Neuronal stem cell (in vitro differentiated cells): ENCODE results near the gene IGSF3.
"Not testable (repeated sequence)": the region's sequence is repeated elsewhere in the genome, so short reads cannot be mapped to it uniquely, and the experiment has no call there.

Experiments used
- DNase-seq: peaks from one replicate; pipeline ENCODE4 v3.0.0-alpha.2; 2013; ENCODE audit warnings: low spot score
- H2AFZ ChIP-seq: one replicate; pipeline ENCODE4 v1.6.1; 2013; ENCODE audit warnings: mild to moderate bottlenecking, low read length, inconsistent platforms
- H2AK5ac ChIP-seq: 2 replicates; pipeline ENCODE4 v1.6.1; 2013; ENCODE audit warnings: low read depth, mild to moderate bottlenecking, inconsistent platforms, low read length, moderate library complexity, mixed read lengths
- H2BK120ac ChIP-seq: 2 replicates; pipeline ENCODE4 v1.6.1; 2013; ENCODE audit warnings: low read depth, mild to moderate bottlenecking, inconsistent platforms, low read length, moderate library complexity, mixed read lengths
- H2BK12ac ChIP-seq: one replicate; pipeline ENCODE4 v1.6.1; 2013; ENCODE audit warnings: low read length, inconsistent platforms
- H2BK15ac ChIP-seq: 2 replicates; pipeline ENCODE4 v1.6.1; 2013; ENCODE audit warnings: mild to moderate bottlenecking, low read length, inconsistent platforms, mixed read lengths
- H2BK5ac ChIP-seq: one replicate; pipeline ENCODE4 v1.6.1; 2013; ENCODE audit warnings: inconsistent platforms, mild to moderate bottlenecking, low read length, moderate library complexity
- H3K14ac ChIP-seq: one replicate; pipeline ENCODE4 v1.6.1; 2013; ENCODE audit warnings: low read length, inconsistent platforms
- H3K18ac ChIP-seq: 2 replicates; pipeline ENCODE4 v1.6.1; 2013; ENCODE audit warnings: low read length, inconsistent platforms
- H3K23ac ChIP-seq: 2 replicates; pipeline ENCODE4 v1.6.1; 2013; ENCODE audit warnings: low read depth, mild to moderate bottlenecking, mixed read lengths, low read length, inconsistent platforms; ENCODE audit not compliant: poor library complexity
- H3K27ac ChIP-seq: replicated peaks from 3 replicates; pipeline ENCODE4 v1.5.1; 2013; ENCODE audit warnings: low read length, inconsistent platforms
- H3K27me3 ChIP-seq, 3 experiments: 2 replicates each; pipeline ENCODE4 v1.6.1; 2013; ENCODE audit warnings: low read length in 3 of 3, mild to moderate bottlenecking in 2 of 3, inconsistent platforms in 1 of 3, low read depth in 1 of 3, mixed read lengths in 1 of 3, moderate library complexity in 1 of 3; ENCODE audit not compliant: control insufficient read depth in 3 of 3, insufficient read depth in 3 of 3
- H3K36me3 ChIP-seq, 2 donors: replicated peaks in 1 of 2; 2 replicates each; pipeline ENCODE4 v1.6.1; 2013; ENCODE audit warnings: low read length in 2 of 2; ENCODE audit not compliant: control insufficient read depth in 2 of 2, insufficient read depth in 2 of 2
- H3K4ac ChIP-seq: 2 replicates; pipeline ENCODE4 v1.6.1; 2013; ENCODE audit warnings: inconsistent platforms, mild to moderate bottlenecking, low read length, moderate library complexity
- H3K4me1 ChIP-seq, 2 donors: 1 replicate in 1 of 2; 2 replicates in 1 of 2; pipeline ENCODE4 v1.6.1; 2013; ENCODE audit warnings: low read length in 2 of 2, low read depth in 1 of 2; ENCODE audit not compliant: control insufficient read depth in 2 of 2, insufficient read depth in 1 of 2
- H3K4me2 ChIP-seq: one replicate; pipeline ENCODE4 v1.6.1; 2013; ENCODE audit warnings: mild to moderate bottlenecking, low read length, inconsistent platforms; ENCODE audit not compliant: insufficient read depth, poor library complexity, severe bottlenecking
- H3K4me3 ChIP-seq, 2 donors: 2 replicates each; pipeline ENCODE4 v1.5.1; 2013; ENCODE audit warnings: low read length in 2 of 2, mild to moderate bottlenecking in 2 of 2, inconsistent platforms in 1 of 2, moderate library complexity in 1 of 2
- H3K79me1 ChIP-seq: one replicate; pipeline ENCODE4 v1.6.1; 2013; ENCODE audit warnings: low read depth, mild to moderate bottlenecking, inconsistent platforms, low read length, moderate library complexity
- H3K9ac ChIP-seq: one replicate; pipeline ENCODE4 v1.6.1; 2013; ENCODE audit warnings: mild to moderate bottlenecking, low read depth, low read length, inconsistent platforms; ENCODE audit not compliant: poor library complexity
- H3K9me3 ChIP-seq, 2 donors: replicated peaks in 1 of 2; 2 replicates each; pipeline versions ENCODE3 to v1.6.1; 2013; ENCODE audit warnings: low read length in 2 of 2, mild to moderate bottlenecking in 2 of 2, inconsistent platforms in 1 of 2, low read depth in 1 of 2, mixed read lengths in 1 of 2, moderate library complexity in 1 of 2; ENCODE audit not compliant: control insufficient read depth in 2 of 2, insufficient read depth in 1 of 2
- H4K8ac ChIP-seq: one replicate; pipeline ENCODE4 v1.6.1; 2013; ENCODE audit warnings: low read depth, mild to moderate bottlenecking, inconsistent platforms, low read length, moderate library complexity
- H4K91ac ChIP-seq: one replicate; pipeline ENCODE4 v1.6.1; 2013; ENCODE audit warnings: low read length, low read depth, mild to moderate bottlenecking, inconsistent platforms; ENCODE audit not compliant: poor library complexity
- WGBS, 2 donors: extraction: QIAGEN DNeasy Blood & Tissue Kit; methylation state at CpG; one replicate each; pipeline ENCODE4 v1.1.7; 2013; ENCODE audit warnings: missing lambda C conversion rate in 2 of 2, mixed read lengths in 1 of 2; ENCODE audit not compliant: insufficient read length in 2 of 2, insufficient replicate concordance in 1 of 2; ENCODE audit errors: extremely low coverage in 2 of 2; 5-methylcytosine and 5-hydroxymethylcytosine counted together

IGSF3 gene

GRCh38 chr1:116593977-116594376 lies 73.6 kb downstream of the IGSF3 start:
- not testable (repeated sequence) for H4K91ac ChIP-seq, H3K4me3 ChIP-seq, H3K27me3 ChIP-seq, H2BK15ac ChIP-seq, H4K8ac ChIP-seq, H3K23ac ChIP-seq, H3K9ac ChIP-seq, H3K18ac ChIP-seq, H3K4me2 ChIP-seq, H3K27ac ChIP-seq, H3K4ac ChIP-seq, H2AK5ac ChIP-seq, H3K14ac ChIP-seq, H2AFZ ChIP-seq, H2BK120ac ChIP-seq, H3K9me3 ChIP-seq, H3K36me3 ChIP-seq, DNase-seq, H2BK12ac ChIP-seq, H2BK5ac ChIP-seq, H3K79me1 ChIP-seq
- H3K4me1 ChIP-seq: peaks cover 0 to 15% of the 10 kb centered on the region in 2 donors
- no CpG with 5 or more reads among the region's 3 CpGs for WGBS, 2 donors

GRCh38 chr1:116593401-116593800 lies 74.1 kb downstream of the IGSF3 start:
- not testable (repeated sequence) for DNase-seq, H2BK5ac ChIP-seq, H2BK12ac ChIP-seq, H3K18ac ChIP-seq, H3K14ac ChIP-seq, H3K27me3 ChIP-seq, H3K23ac ChIP-seq, H3K79me1 ChIP-seq, H4K91ac ChIP-seq, H2AK5ac ChIP-seq, H3K27ac ChIP-seq, H3K36me3 ChIP-seq, H2AFZ ChIP-seq, H2BK15ac ChIP-seq, H3K9me3 ChIP-seq, H3K4me3 ChIP-seq, H2BK120ac ChIP-seq, H3K4me2 ChIP-seq, H3K9ac ChIP-seq, H4K8ac ChIP-seq, H3K4ac ChIP-seq
- WGBS, 2 donors: no CpG with 5 or more reads among the region's 5 CpGs
- H3K4me1 ChIP-seq: peaks cover 0 to 15% of the 10 kb centered on the region in 2 donors

- not testable (repeated sequence) for H3K9ac ChIP-seq, H2BK12ac ChIP-seq, H3K27me3 ChIP-seq, H3K4me3 ChIP-seq, H3K79me1 ChIP-seq, H3K27ac ChIP-seq, H4K91ac ChIP-seq, DNase-seq, H3K4ac ChIP-seq, H3K18ac ChIP-seq, H2BK5ac ChIP-seq, H3K4me2 ChIP-seq, H4K8ac ChIP-seq, H3K36me3 ChIP-seq, H3K14ac ChIP-seq, H2BK15ac ChIP-seq, H3K23ac ChIP-seq, H2BK120ac ChIP-seq, H2AK5ac ChIP-seq, H3K9me3 ChIP-seq
- no CpG with 5 or more reads among the region's 7 CpGs for WGBS, 2 donors
- Histone ChIP-seq H3K4me1 (peaks cover 0 to 15% of the 10 kb centered on the region in 2 donors), H2AFZ (peak overlapping the region; percentile 85)
These were observed 75.5 kb downstream of the IGSF3 start for GRCh38 chr1:116591951-116592605.

GRCh38 chr1:116591006-116591950 lies 76.3 kb downstream of the IGSF3 start:
- H3K4me1 ChIP-seq: peaks cover 6 to 23% of the 10 kb centered on the region in 2 donors
- H2AFZ ChIP-seq, H3K4me3 ChIP-seq, H3K79me1 ChIP-seq, H3K27ac ChIP-seq, DNase-seq, H2BK12ac ChIP-seq, H3K9me3 ChIP-seq, H2AK5ac ChIP-seq, H3K23ac ChIP-seq, H4K8ac ChIP-seq, H3K27me3 ChIP-seq, H3K36me3 ChIP-seq, H3K9ac ChIP-seq, H4K91ac ChIP-seq, H2BK120ac ChIP-seq, H3K4me2 ChIP-seq, H3K18ac ChIP-seq, H2BK15ac ChIP-seq, H3K14ac ChIP-seq, H2BK5ac ChIP-seq, H3K4ac ChIP-seq: not testable (repeated sequence)
- WGBS, 2 donors: no CpG with 5 or more reads among the region's 10 CpGs
